IMR-90 (cell line): ENCODE measurements around the gene DYNLT4. TPM values are rescaled to one million over a fixed set of nuclear protein-coding genes. Genes with fewer than 3 reads are reported as not detected.

Experiments used
- ATAC-seq: fragments of 200-7000 bp; cut with Tn5 transposase; 2 replicates; pipeline ENCODE4 v1.9.1; 2020; ENCODE audit warnings: low read depth, mild to moderate bottlenecking, moderate library complexity
- BruUV-seq: library from RNA; stranded (reverse); fragments of 400-500 nt; replicated peaks from 2 replicates; lab custom pipeline; 2021; lab: Mats Ljungman, UMichigan
- CTCF ChIA-PET: fragments of 300-600 bp; formaldehyde crosslinking; extraction: SDS; loops from one replicate; lab custom pipeline; 2021; ENCODE audit warnings: antibody characterized with exemption; lab: Yijun Ruan, JAX
- POLR2A ChIA-PET: fragments of 300-600 bp; sonication (Branson Sonifier 250); formaldehyde crosslinking; loops from one replicate; lab custom pipeline; 2022; ENCODE audit warnings: antibody characterized with exemption; ENCODE audit not compliant: unreplicated experiment; lab: Charles Lee
- DNase-seq: peaks from one replicate; pipeline ENCODE4 v3.0.0; 2013
- H2AFZ ChIP-seq: replicated peaks from 2 replicates; pipeline ENCODE3; 2013; ENCODE audit warnings: low read length, mild to moderate bottlenecking; ENCODE audit not compliant: poor library complexity
- H2AK5ac ChIP-seq: 2 replicates; pipeline ENCODE4 v1.6.1; 2013; ENCODE audit warnings: low read depth, low read length, inconsistent platforms
- H2AK9ac ChIP-seq: replicated peaks from 2 replicates; pipeline ENCODE3; 2013; ENCODE audit warnings: mild to moderate bottlenecking, low read depth, low read length, moderate library complexity; ENCODE audit not compliant: poor library complexity
- H2BK120ac ChIP-seq: 2 replicates; pipeline ENCODE4 v1.6.1; 2013; ENCODE audit warnings: low read depth, low read length, inconsistent platforms
- H2BK15ac ChIP-seq: 3 replicates; pipeline ENCODE4 v1.6.1; 2013; ENCODE audit warnings: low read depth, low read length, inconsistent platforms
- H2BK20ac ChIP-seq: 2 replicates; pipeline ENCODE4 v1.6.1; 2013; ENCODE audit warnings: low read depth, mild to moderate bottlenecking, inconsistent platforms, low read length, moderate library complexity
- H2BK5ac ChIP-seq: 2 replicates; pipeline ENCODE4 v1.6.1; 2013; ENCODE audit warnings: mild to moderate bottlenecking, low read depth, low read length, inconsistent platforms; ENCODE audit not compliant: poor library complexity, severe bottlenecking
- H3K14ac ChIP-seq: replicated peaks from 2 replicates; pipeline ENCODE4 v1.6.1; 2013; ENCODE audit warnings: low read depth, low read length, inconsistent platforms
- H3K18ac ChIP-seq: 2 replicates; pipeline ENCODE4 v1.6.1; 2013; ENCODE audit warnings: low read depth, low read length, control low read depth
- H3K23ac ChIP-seq: 2 replicates; pipeline ENCODE4 v1.6.1; 2013; ENCODE audit warnings: low read depth, low read length, inconsistent platforms
- H3K27ac ChIP-seq: 2 replicates; pipeline ENCODE4 v1.5.1; 2013; ENCODE audit warnings: mild to moderate bottlenecking, control low read depth, low read length; ENCODE audit not compliant: insufficient read depth
- H3K27me3 ChIP-seq: 2 replicates; pipeline ENCODE4 v1.6.1; 2013; ENCODE audit warnings: low read length; ENCODE audit not compliant: control insufficient read depth, insufficient read depth
- H3K36me3 ChIP-seq: 2 replicates; pipeline ENCODE4 v1.6.1; 2013; ENCODE audit warnings: low read length, mixed read lengths; ENCODE audit not compliant: control insufficient read depth, insufficient read depth
- H3K4ac ChIP-seq: 2 replicates; pipeline ENCODE4 v1.6.1; 2013; ENCODE audit warnings: low read depth, low read length, inconsistent platforms
- H3K4me1 ChIP-seq: 2 replicates; pipeline ENCODE4 v1.6.1; 2013; ENCODE audit warnings: low read length, mixed read lengths; ENCODE audit not compliant: control insufficient read depth, insufficient read depth
- H3K4me2 ChIP-seq: 2 replicates; pipeline ENCODE4 v1.6.1; 2013; ENCODE audit warnings: low read depth, mild to moderate bottlenecking, control low read depth, low read length, moderate library complexity
- H3K4me3 ChIP-seq: 2 replicates; pipeline ENCODE4 v1.5.1; 2013; ENCODE audit warnings: low read depth, mild to moderate bottlenecking, control low read depth, low read length, moderate library complexity; ENCODE audit not compliant: insufficient read depth
- H3K56ac ChIP-seq: 2 replicates; pipeline ENCODE4 v1.6.1; 2013; ENCODE audit warnings: low read length, inconsistent platforms; ENCODE audit not compliant: insufficient read depth; ENCODE audit errors: extremely low read depth
- H3K79me1 ChIP-seq, 2 experiments: 2 replicates each; pipeline ENCODE4 v1.6.1; 2013; ENCODE audit warnings: low read length in 2 of 2, inconsistent platforms in 1 of 2, low read depth in 1 of 2
- H3K9ac ChIP-seq: 2 replicates; pipeline ENCODE4 v1.6.1; 2013; ENCODE audit warnings: low read depth, low read length, control low read depth
- H3K9me1 ChIP-seq: 2 replicates; pipeline ENCODE4 v1.6.1; 2013; ENCODE audit warnings: low read length, inconsistent platforms; ENCODE audit not compliant: insufficient read depth
- H3K9me3 ChIP-seq: 2 replicates; pipeline ENCODE4 v1.6.1; 2013; ENCODE audit warnings: low read length; ENCODE audit not compliant: control insufficient read depth, insufficient read depth
- H4K20me1 ChIP-seq: 2 replicates; pipeline ENCODE4 v1.6.1; 2013; ENCODE audit warnings: low read length, inconsistent platforms; ENCODE audit not compliant: insufficient read depth
- H4K5ac ChIP-seq: 2 replicates; pipeline ENCODE4 v1.6.1; 2013; ENCODE audit warnings: mild to moderate bottlenecking, low read depth, low read length, control low read depth
- H4K8ac ChIP-seq, 2 experiments: 2 replicates each; pipeline ENCODE4 v1.6.1; 2013; ENCODE audit warnings: low read depth in 2 of 2, low read length in 2 of 2, control low read depth in 1 of 2, inconsistent platforms in 1 of 2
- H4K91ac ChIP-seq: 2 replicates; pipeline ENCODE4 v1.6.1; 2013; ENCODE audit warnings: low read depth, low read length, inconsistent platforms; ENCODE audit not compliant: insufficient read depth
- MAZ ChIP-seq: IDR thresholded peaks from 2 replicates; pipeline ENCODE4 v1.6.1; 2012; ENCODE audit warnings: low read depth, mild to moderate bottlenecking, low read length, improper control_type of control experiment, moderate library complexity, borderline replicate concordance
- POLR2A ChIP-seq: IDR thresholded peaks from 2 replicates; pipeline ENCODE4 v1.6.1; 2012; ENCODE audit warnings: mild to moderate bottlenecking, low read depth, low read length
- RAD21 ChIP-seq: IDR thresholded peaks from 2 replicates; pipeline ENCODE4 v1.6.1; 2012; ENCODE audit warnings: low read length, improper control_type of control experiment
- WGBS, 2 experiments: methylation state at CpG; one replicate each; pipeline versions ENCODE4 v1.1.5 to v1.1.7; 2013; ENCODE audit warnings: missing lambda C conversion rate in 2 of 2; ENCODE audit not compliant: insufficient read length in 1 of 2; ENCODE audit errors: extremely low coverage in 2 of 2; 5-methylcytosine and 5-hydroxymethylcytosine counted together
- dilution Hi-C: fragments of 300-500 bp; cut with HindIII; formaldehyde crosslinking; loops from one replicate; pipeline ENCODE4 v1.14.3; 2018; ENCODE audit warnings: low sequenced_read_pairs; ENCODE audit not compliant: unreplicated experiment
- in situ Hi-C: fragments of 300-500 bp; cut with MboI; formaldehyde crosslinking; loops from 3 replicates; pipeline ENCODE4 v1.14.3; 2019; ENCODE audit warnings: low sequenced_read_pairs, inconsistent platforms, mixed read lengths
- intact Hi-C: fragments of 100-400 bp; cut with micrococcal nuclease; formaldehyde crosslinking; loops from 2 replicates; pipeline ENCODE4 v1.10.0; 2022
- polyA plus RNA-seq, 3 experiments: library from polyadenylated mRNA; depleted of rRNA; stranded (reverse); fragments of >200 nt; gene quantifications; 2 replicates each; pipeline ENCODE4 v1.2.3, GENCODE V29; 2012; ENCODE audit warnings: low replicate concordance in 1 of 3
- total RNA-seq: library from RNA; depleted of rRNA; stranded (reverse); fragments of >200 nt; gene quantifications from 2 replicates; pipeline ENCODE4 v1.2.3, GENCODE V29; 2012

DYNLT4 gene
- total and polyA plus RNA-seq, 2 of the 4 experiments (the other 2 are of a cell fraction) = not detected

- Histone ChIP-seq H3K23ac (no peak overlapping the region), H3K4ac (no peak overlapping the region), H2AK9ac (no peak overlapping the region), H2BK15ac (no peak overlapping the region), H3K27me3 (peaks cover 2% of the 10 kb centered on the region; the same call in 1 of the 2 replicates), H3K4me2 (no peak overlapping the region), H3K4me1 (peaks cover 8% of the 10 kb centered on the region; the same call in 1 of the 2 replicates), H2BK120ac (no peak overlapping the region), H4K20me1 (no peaks in the 10 kb centered on the region), H3K4me3 (no peak overlapping the region), H2AFZ (peak overlapping the region; percentile 4), H3K9me3 (no peaks in the 10 kb centered on the region), H3K18ac (no peak overlapping the region), H2BK20ac (no peak overlapping the region), H3K9ac (no peak overlapping the region), H2AK5ac (no peak overlapping the region), H4K91ac (no peak overlapping the region), H4K5ac (no peak overlapping the region), H3K56ac (no peak overlapping the region), H2BK5ac (no peak overlapping the region), H3K36me3 (no peaks in the 10 kb centered on the region), H4K8ac (no peak overlapping the region), H3K14ac (no peak overlapping the region), H3K79me1 (no peaks in the 10 kb centered on the region), H3K9me1 (no peaks in the 10 kb centered on the region), H3K27ac (no peak overlapping the region)
- in situ Hi-C loops (no loop called here), intact Hi-C loops (no loop called here), dilution Hi-C loops (no loop called here)
- no TSS peak for BruUV-seq
- WGBS, 2 experiments = no CpG with 5 or more reads among the region's 10 CpGs
- CTCF ChIA-PET = interaction anchor here (1.4 kb wide), 1 partner anchor 12 kb away, joined by 9 read pairs; the partner anchor contains the start of gene PLK3
- POLR2A ChIA-PET = no interaction called here
- DNase-seq = no peak
- ATAC-seq = no peak
- no peak for TF ChIP-seq RAD21
- no peak for TF ChIP-seq POLR2A
- TF ChIP-seq MAZ = no peak
Observed at GRCh38 chr1:44787506-44787905, 19.6 kb downstream of the DYNLT4 start.
